T-helper 1 cell treated with Interleukin-12 subunit alpha and Interleukin-12 subunit beta and Interleukin-4 antibody, amounts not matched to agents 30 ng/mL and 1 ng/mL, for 36 hours (primary cell): ENCODE measurements around the gene PYGO2. TPM values are rescaled to one million over a fixed set of nuclear protein-coding genes. Genes with fewer than 3 reads are reported as not detected.
"Not testable (repeated sequence)": the region's sequence is repeated elsewhere in the genome, so short reads cannot be mapped to it uniquely, and the experiment has no call there.

Source experiments
- intact Hi-C: fragments of 100-400 bp; cut with micrococcal nuclease; formaldehyde crosslinking; loops from one replicate; pipeline ENCODE4 v1.15.1; 2024
- total RNA-seq: library from RNA; stranded (reverse); gene quantifications from 2 replicates; pipeline ENCODE4 v1.2.3, GENCODE V29; 2022

PYGO2 gene
- total RNA-seq, 1 donor from 2014 or later: 45.6 TPM

GRCh38 chr1:155000726-155001424 is 39.3 kb upstream of the PYGO2 start:
- intact Hi-C loops: loop anchor here (1.0 to 5.0 kb wide), 6 partner anchors 16 to 779 kb away; partner anchors contain the start of genes EFNA4, KRTCAP2, TRIM46 and UBAP2L

GRCh38 chr1:155000411-155000725 is 38.8 kb upstream of the PYGO2 start:
- intact Hi-C loops: loop anchor here (5.0 kb wide), 2 partner anchors 172 to 778 kb away; partner anchors contain the start of genes KRTCAP2, TRIM46 and UBAP2L

GRCh38 chr1:154999571-155000410 is 38.2 kb upstream of the PYGO2 start:
- intact Hi-C loops: loop anchor here (1.0 to 5.0 kb wide), 6 partner anchors 16 to 777 kb away; partner anchors contain the start of genes FLAD1, KRTCAP2, TRIM46 and UBAP2L

- intact Hi-C loops: loop anchor here (1.0 kb wide), 4 partner anchors 16 to 440 kb away; partner anchors contain the start of gene FLAD1
Observed at GRCh38 chr1:154998818-154999570, 37.4 kb upstream of the PYGO2 start.

GRCh38 chr1:154998201-154998780 is 36.7 kb upstream of the PYGO2 start:
- intact Hi-C loops: no loop called here

- intact Hi-C loops: no loop called here
Observed at GRCh38 chr1:154996966-154997701, 35.6 kb upstream of the PYGO2 start.

GRCh38 chr1:154995301-154995983 is 33.9 kb upstream of the PYGO2 start:
- intact Hi-C loops: not testable (repeated sequence)

- intact Hi-C loops: no loop called here
Observed at GRCh38 chr1:154994591-154994990, 33.0 kb upstream of the PYGO2 start.

- intact Hi-C loops: no loop called here
Observed at GRCh38 chr1:154994269-154994587, 32.6 kb upstream of the PYGO2 start.

- intact Hi-C loops: no loop called here
Observed at GRCh38 chr1:154993572-154994268, 32.1 kb upstream of the PYGO2 start, which contains the start of gene LENEP. Gene LENEP (plus strand): TSS chr1:154993586. CDS start chr1:154993608, 22 bp downstream.

- intact Hi-C loops: no loop called here
Observed at GRCh38 chr1:154992721-154993571, 31.4 kb upstream of the PYGO2 start.

- intact Hi-C loops: no loop called here
Observed at GRCh38 chr1:154990276-154990675, 28.7 kb upstream of the PYGO2 start.

- intact Hi-C loops: no loop called here
Observed at GRCh38 chr1:154989195-154989860, 27.7 kb upstream of the PYGO2 start.

GRCh38 chr1:154988058-154988954 is 26.7 kb upstream of the PYGO2 start:
- intact Hi-C loops: no loop called here

GRCh38 chr1:154987326-154987725 is 25.7 kb upstream of the PYGO2 start:
- intact Hi-C loops: no loop called here

GRCh38 chr1:154986736-154987135 is 25.2 kb upstream of the PYGO2 start:
- intact Hi-C loops: not testable (repeated sequence)
